ENCODE results near the gene AREG.

The AREG gene

DNA sequence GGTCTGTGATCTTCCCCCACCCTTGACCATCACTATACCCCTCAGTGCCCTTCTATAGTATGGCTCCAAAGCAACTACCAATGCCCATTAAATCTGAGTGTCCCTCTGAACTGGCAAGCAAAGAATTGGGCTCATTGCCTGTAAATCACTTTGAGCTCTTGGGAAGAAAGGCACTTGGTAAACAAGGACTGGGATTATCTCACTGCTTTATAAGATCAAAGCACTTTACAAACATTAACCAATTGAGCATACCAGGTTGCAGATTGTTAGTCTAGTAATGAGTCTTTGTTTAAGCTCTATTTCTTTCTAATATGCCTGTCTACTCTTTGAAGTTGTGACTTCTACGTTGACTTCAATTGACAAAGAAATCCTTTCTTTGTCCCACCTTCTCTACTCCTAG is 34.1 kb downstream of the AREG start:
- TF ChIP-seq, protein P1, sequence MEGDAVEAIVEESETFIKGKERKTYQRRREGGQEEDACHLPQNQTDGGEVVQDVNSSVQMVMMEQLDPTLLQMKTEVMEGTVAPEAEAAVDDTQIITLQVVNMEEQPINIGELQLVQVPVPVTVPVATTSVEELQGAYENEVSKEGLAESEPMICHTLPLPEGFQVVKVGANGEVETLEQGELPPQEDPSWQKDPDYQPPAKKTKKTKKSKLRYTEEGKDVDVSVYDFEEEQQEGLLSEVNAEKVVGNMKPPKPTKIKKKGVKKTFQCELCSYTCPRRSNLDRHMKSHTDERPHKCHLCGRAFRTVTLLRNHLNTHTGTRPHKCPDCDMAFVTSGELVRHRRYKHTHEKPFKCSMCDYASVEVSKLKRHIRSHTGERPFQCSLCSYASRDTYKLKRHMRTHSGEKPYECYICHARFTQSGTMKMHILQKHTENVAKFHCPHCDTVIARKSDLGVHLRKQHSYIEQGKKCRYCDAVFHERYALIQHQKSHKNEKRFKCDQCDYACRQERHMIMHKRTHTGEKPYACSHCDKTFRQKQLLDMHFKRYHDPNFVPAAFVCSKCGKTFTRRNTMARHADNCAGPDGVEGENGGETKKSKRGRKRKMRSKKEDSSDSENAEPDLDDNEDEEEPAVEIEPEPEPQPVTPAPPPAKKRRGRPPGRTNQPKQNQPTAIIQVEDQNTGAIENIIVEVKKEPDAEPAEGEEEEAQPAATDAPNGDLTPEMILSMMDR (IDR thresholded peaks at IDR 0.05; ENCODE audit: low read depth, low read length, missing control alignments), result no peak
- no peak overlapping the region for H3K4me3 ChIP-seq (replicated peaks; ENCODE audit: low read depth, low read length)
- DNase-seq (ENCODE audit: extremely low read depth, low read depth), result no peak

DNA sequence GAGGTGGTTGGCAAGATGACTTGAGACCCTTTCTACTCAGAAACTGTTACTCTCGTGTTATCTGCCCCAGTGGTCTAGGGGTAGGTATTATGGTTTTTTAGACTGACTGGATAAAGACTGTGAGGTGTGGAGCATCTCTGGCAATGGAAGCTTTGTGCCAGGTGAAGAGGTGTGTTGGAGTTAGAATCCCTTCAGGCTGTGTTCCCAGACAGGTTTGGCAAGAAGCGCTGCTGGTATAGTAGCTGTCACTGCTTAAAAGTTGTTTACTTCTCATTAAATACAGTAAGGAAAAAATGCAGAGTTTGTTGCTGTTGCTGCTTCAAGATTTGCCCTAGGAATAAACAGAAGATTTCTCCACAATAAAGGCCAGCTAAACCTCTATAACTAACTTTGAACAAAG is 35.3 kb downstream of the AREG start:
- H3K4me3 ChIP-seq (replicated peaks; ENCODE audit: low read depth, low read length), result no peak overlapping the region
- no peak for DNase-seq (ENCODE audit: extremely low read depth, low read depth)
- TF ChIP-seq, protein P1 (IDR thresholded peaks at IDR 0.05; ENCODE audit: low read depth, low read length, missing control alignments), result no peak

DNA sequence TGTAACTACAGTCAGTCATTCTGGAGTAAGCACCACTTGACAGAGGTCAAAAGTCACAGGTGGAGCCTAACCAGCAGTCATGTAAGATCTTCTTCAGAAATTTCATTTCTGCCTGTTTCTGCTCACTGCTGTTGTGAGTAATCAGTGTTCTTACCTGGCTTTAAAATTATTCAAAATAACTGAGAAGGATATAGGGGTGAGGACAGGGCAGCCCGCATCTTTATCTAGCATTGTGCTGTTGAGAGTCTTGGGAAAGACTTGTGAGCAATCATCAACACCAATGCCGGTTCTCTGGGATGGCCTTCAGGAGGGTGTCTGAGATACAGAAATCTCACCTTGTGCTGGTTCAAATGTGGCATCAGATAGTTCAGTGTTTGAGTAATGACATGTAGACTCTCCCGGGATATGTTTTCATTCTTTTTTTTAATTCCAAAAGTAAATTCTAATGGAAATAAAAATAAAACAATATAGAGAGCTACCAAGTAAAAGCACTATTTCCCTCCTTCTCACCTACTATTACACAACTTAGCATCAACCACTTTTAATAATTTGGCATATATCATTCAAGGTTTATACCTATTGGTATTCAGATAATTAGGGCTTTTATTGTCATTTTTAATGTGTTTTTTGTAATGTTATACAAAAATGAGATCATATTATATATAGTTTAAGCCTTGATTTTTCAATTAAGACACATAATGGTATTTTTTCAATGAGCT is 37.1 kb downstream of the AREG start:
- no peak overlapping the region for H3K4me3 ChIP-seq (replicated peaks; ENCODE audit: low read depth, low read length)
- DNase-seq (ENCODE audit: extremely low read depth, low read depth), result no peak
- TF ChIP-seq, protein P1 (IDR thresholded peaks at IDR 0.05; ENCODE audit: low read depth, low read length, missing control alignments), result no peak

- TF ChIP-seq, protein P1 (IDR thresholded peaks at IDR 0.05; ENCODE audit: low read depth, low read length, missing control alignments), result no peak
- no peak overlapping the region for H3K4me3 ChIP-seq (replicated peaks; ENCODE audit: low read depth, low read length)
- DNase-seq (ENCODE audit: extremely low read depth, low read depth), result no peak
Observed at GRCh38 chr4:74483226-74483911, 38.4 kb downstream of the AREG start.

DNA sequence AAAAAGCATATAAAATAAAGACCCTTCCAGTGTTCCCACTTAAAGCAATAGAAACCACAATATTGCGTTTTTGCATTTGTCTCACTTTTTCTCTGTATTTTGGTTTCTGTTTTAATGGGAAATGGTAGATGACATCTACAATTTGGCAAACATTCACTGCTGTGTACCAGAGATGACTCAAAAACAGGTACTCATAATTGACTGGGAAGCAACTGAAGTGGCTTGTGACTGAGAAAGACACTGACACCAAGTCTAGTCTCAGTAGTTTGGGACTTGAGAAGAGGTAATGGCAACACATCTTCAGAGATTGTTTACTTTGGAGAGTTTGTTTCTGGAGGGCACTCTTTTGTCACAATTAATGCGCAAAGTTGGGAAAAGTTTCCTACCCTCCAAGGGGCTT is 42.0 kb downstream of the AREG start:
- no peak overlapping the region for H3K4me3 ChIP-seq (replicated peaks; ENCODE audit: low read depth, low read length)
- TF ChIP-seq, protein P1 (IDR thresholded peaks at IDR 0.05; ENCODE audit: low read depth, low read length, missing control alignments), result no peak
- DNase-seq (ENCODE audit: extremely low read depth, low read depth), result no peak

DNA sequence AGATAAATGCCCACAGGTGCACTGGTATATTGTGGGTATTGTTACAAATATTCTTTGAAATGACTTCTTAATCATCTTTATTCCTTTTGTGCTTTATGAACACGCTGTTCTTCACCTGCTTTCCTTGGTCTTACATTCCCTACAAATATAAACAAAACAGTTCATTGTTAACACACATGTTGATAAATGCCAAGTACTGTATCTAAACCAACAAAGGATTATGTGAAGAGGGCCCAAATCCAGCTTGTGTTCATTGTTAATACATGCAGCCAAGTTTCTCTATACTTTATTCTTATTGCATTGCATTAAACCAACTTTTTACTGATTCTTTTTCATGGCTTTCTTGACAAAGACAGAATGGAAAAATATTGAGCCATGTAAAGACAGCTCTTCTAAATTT is 42.8 kb downstream of the AREG start:
- TF ChIP-seq, protein P1 (IDR thresholded peaks at IDR 0.05; ENCODE audit: low read depth, low read length, missing control alignments), result no peak
- no peak for DNase-seq (ENCODE audit: extremely low read depth, low read depth)
- H3K4me3 ChIP-seq (replicated peaks; ENCODE audit: low read depth, low read length), result no peak overlapping the region

Measured in HFF-Myc (cell line).